ENCODE results near the gene GDF15. TPM values are rescaled to one million over a fixed set of nuclear protein-coding genes. Genes with fewer than 3 reads are reported as not detected.

The GDF15 gene
- total RNA-seq, 1 experiment from 2014 or later, result 21.9 TPM

GRCh38 chr19:18438331-18439024, 52.5 kb downstream of the GDF15 start:
- Histone ChIP-seq H3K4me3 (no peak overlapping the region), H3K9me3 (replicated peaks) (no peaks in the 10 kb centered on the region), H3K27me3 (replicated peaks) (no peaks in the 10 kb centered on the region), H3K4me1 (replicated peaks) (peaks cover 18% of the 10 kb centered on the region), H3K27ac (no peak overlapping the region), H3K36me3 (peaks cover 7% of the 10 kb centered on the region)
- DNase-seq (ENCODE audit: low read depth in 1 of 2, low spot score in 2 of 2), result no peak

Other genes starting within 250 kb of the GDF15 start
- gene PIK3R2, start 233.0 kb upstream of the GDF15 start, total RNA-seq (2014; rRNA removed; shearing (Covaris generic)), result 24.2 and 35.0 TPM in 2 replicates
- 2.7 TPM in 1 of 2 replicates, not detected in the other for gene IFI30, start 212.3 kb upstream of the GDF15 start, total RNA-seq (2014; rRNA removed; shearing (Covaris generic))
- 42.3 and 52.0 TPM in 2 replicates for gene MPV17L2, start 192.9 kb upstream of the GDF15 start, total RNA-seq (2014; rRNA removed; shearing (Covaris generic))
- gene RAB3A, start 182.1 kb upstream of the GDF15 start, total RNA-seq (2014; rRNA removed; shearing (Covaris generic)), result 1.2 and 3.4 TPM in 2 replicates
- gene PDE4C, start 159.7 kb upstream of the GDF15 start, total RNA-seq (2014; rRNA removed; shearing (Covaris generic)), result not detected in 2 replicates
- 0.13 and 0.22 TPM in 2 replicates for gene IQCN, start 111.7 kb upstream of the GDF15 start, total RNA-seq (2014; rRNA removed; shearing (Covaris generic))
- 17.2 and 69.6 TPM in 2 replicates for gene JUND, start 104.5 kb upstream of the GDF15 start, total RNA-seq (2014; rRNA removed; shearing (Covaris generic))
- 395 and 478 TPM in 2 replicates for gene LSM4, start 63.1 kb upstream of the GDF15 start, total RNA-seq (2014; rRNA removed; shearing (Covaris generic))
- 5.7 and 9.0 TPM in 2 replicates for gene PGPEP1, start 45.6 kb upstream of the GDF15 start, total RNA-seq (2014; rRNA removed; shearing (Covaris generic))
- gene LRRC25, start 11.5 kb downstream of the GDF15 start, total RNA-seq (2014; rRNA removed; shearing (Covaris generic)), result not detected in 2 replicates
- gene SSBP4, start 33.2 kb downstream of the GDF15 start, total RNA-seq (2014; rRNA removed; shearing (Covaris generic)), result 18.9 and 43.4 TPM in 2 replicates
- gene ISYNA1, start 52.0 kb downstream of the GDF15 start, total RNA-seq (2014; rRNA removed; shearing (Covaris generic)), result 2.0 and 5.4 TPM in 2 replicates
- gene ELL, start 135.9 kb downstream of the GDF15 start, total RNA-seq (2014; rRNA removed; shearing (Covaris generic)), result 14.3 and 14.8 TPM in 2 replicates
- gene FKBP8, start 157.4 kb downstream of the GDF15 start, total RNA-seq (2014; rRNA removed; shearing (Covaris generic)), result 212 and 288 TPM in 2 replicates
- 88.0 and 89.8 TPM in 2 replicates for gene KXD1, start 171.7 kb downstream of the GDF15 start, total RNA-seq (2014; rRNA removed; shearing (Covaris generic))
- gene UBA52, start 185.7 kb downstream of the GDF15 start, total RNA-seq (2014; rRNA removed; shearing (Covaris generic)), result 745 and 1,061 TPM in 2 replicates
- 84.0 and 198 TPM in 2 replicates for gene REX1BD, start 202.6 kb downstream of the GDF15 start, total RNA-seq (2014; rRNA removed; shearing (Covaris generic))
- 21.3 and 26.7 TPM in 2 replicates for gene CRLF1, start 220.6 kb downstream of the GDF15 start, total RNA-seq (2014; rRNA removed; shearing (Covaris generic))
- gene TMEM59L, start 226.7 kb downstream of the GDF15 start, total RNA-seq (2014; rRNA removed; shearing (Covaris generic)), result not detected in 2 replicates

Measured in SJSA1 (cell line).